ENCODE data around the gene MCM6. TPM values are rescaled to one million over a fixed set of nuclear protein-coding genes. Genes with fewer than 3 reads are reported as not detected.

Gene MCM6
- total RNA-seq, 1 donor from 2014 or later = 11.1 TPM

- DNase-seq (ENCODE audit: low read depth) = no peak
- no peak overlapping the region for H3K4me3 ChIP-seq (ENCODE audit: low read depth, low read length)
- H3K36me3 ChIP-seq (ENCODE audit: control insufficient read depth, insufficient read depth, low read length) = no peaks in the 10 kb centered on the region
- no peaks in the 10 kb centered on the region for H3K27me3 ChIP-seq (ENCODE audit: control insufficient read depth, insufficient read depth, low read length)
- no peak for TF ChIP-seq CTCF (IDR thresholded peaks at IDR 0.05; ENCODE audit: insufficient read depth, low read length, poor library complexity, severe bottlenecking)
Observed at GRCh38 chr2:135803278-135803677, 73.0 kb downstream of the MCM6 start.

GRCh38 chr2:135802350-135802749 is 73.9 kb downstream of the MCM6 start:
- no peak for DNase-seq (ENCODE audit: low read depth)
- Histone ChIP-seq H3K27me3 (ENCODE audit: control insufficient read depth, insufficient read depth, low read length) (no peaks in the 10 kb centered on the region), H3K4me3 (ENCODE audit: low read depth, low read length) (no peak overlapping the region), H3K36me3 (ENCODE audit: control insufficient read depth, insufficient read depth, low read length) (no peaks in the 10 kb centered on the region)
- TF ChIP-seq CTCF (IDR thresholded peaks at IDR 0.05; ENCODE audit: insufficient read depth, low read length, poor library complexity, severe bottlenecking) = no peak

GRCh38 chr2:135800513-135801460 is 75.5 kb downstream of the MCM6 start:
- Histone ChIP-seq H3K36me3 (ENCODE audit: control insufficient read depth, insufficient read depth, low read length) (no peaks in the 10 kb centered on the region), H3K27me3 (ENCODE audit: control insufficient read depth, insufficient read depth, low read length) (no peaks in the 10 kb centered on the region), H3K4me3 (ENCODE audit: low read depth, low read length) (no peak overlapping the region)
- no peak for DNase-seq (ENCODE audit: low read depth)
- no peak for TF ChIP-seq CTCF (IDR thresholded peaks at IDR 0.05; ENCODE audit: insufficient read depth, low read length, poor library complexity, severe bottlenecking)

- no peak for DNase-seq (ENCODE audit: low read depth)
- no peaks in the 10 kb centered on the region for H3K27me3 ChIP-seq (ENCODE audit: control insufficient read depth, insufficient read depth, low read length)
- no peak overlapping the region for H3K4me3 ChIP-seq (ENCODE audit: low read depth, low read length)
- peak; percentile 2 for TF ChIP-seq CTCF (IDR thresholded peaks at IDR 0.05; ENCODE audit: insufficient read depth, low read length, poor library complexity, severe bottlenecking)
- no peaks in the 10 kb centered on the region for H3K36me3 ChIP-seq (ENCODE audit: control insufficient read depth, insufficient read depth, low read length)
Observed at GRCh38 chr2:135799738-135800137, 76.5 kb downstream of the MCM6 start.

GRCh38 chr2:135798762-135799161 is 77.5 kb downstream of the MCM6 start:
- no peak for DNase-seq (ENCODE audit: low read depth)
- Histone ChIP-seq H3K36me3 (ENCODE audit: control insufficient read depth, insufficient read depth, low read length) (no peaks in the 10 kb centered on the region), H3K27me3 (ENCODE audit: control insufficient read depth, insufficient read depth, low read length) (no peaks in the 10 kb centered on the region), H3K4me3 (ENCODE audit: low read depth, low read length) (no peak overlapping the region)
- TF ChIP-seq CTCF (IDR thresholded peaks at IDR 0.05; ENCODE audit: insufficient read depth, low read length, poor library complexity, severe bottlenecking) = no peak
